ENCODE results near the gene ZNF862. TPM values are rescaled to one million over a fixed set of nuclear protein-coding genes. Genes with fewer than 3 reads are reported as not detected.
A peak's percentile ranks its signal among the peaks of the same experiment; 100 is the strongest.
"Not testable (repeated sequence)": the region's sequence is repeated elsewhere in the genome, so short reads cannot be mapped to it uniquely, and the experiment has no call there.

ZNF862 gene
- total RNA-seq, 1 donor from 2014 or later: 12.8 TPM

GRCh38 chr7:149822353-149822943, 15.7 kb upstream of the ZNF862 start:
- peak; percentile 73 for DNase-seq (ENCODE audit: low spot score)
- intact Hi-C loops (cut with DNase I): no loop called here

GRCh38 chr7:149823191-149823630, 15.0 kb upstream of the ZNF862 start:
- no peak for DNase-seq (ENCODE audit: low spot score)
- intact Hi-C loops (cut with DNase I): no loop called here

DNA sequence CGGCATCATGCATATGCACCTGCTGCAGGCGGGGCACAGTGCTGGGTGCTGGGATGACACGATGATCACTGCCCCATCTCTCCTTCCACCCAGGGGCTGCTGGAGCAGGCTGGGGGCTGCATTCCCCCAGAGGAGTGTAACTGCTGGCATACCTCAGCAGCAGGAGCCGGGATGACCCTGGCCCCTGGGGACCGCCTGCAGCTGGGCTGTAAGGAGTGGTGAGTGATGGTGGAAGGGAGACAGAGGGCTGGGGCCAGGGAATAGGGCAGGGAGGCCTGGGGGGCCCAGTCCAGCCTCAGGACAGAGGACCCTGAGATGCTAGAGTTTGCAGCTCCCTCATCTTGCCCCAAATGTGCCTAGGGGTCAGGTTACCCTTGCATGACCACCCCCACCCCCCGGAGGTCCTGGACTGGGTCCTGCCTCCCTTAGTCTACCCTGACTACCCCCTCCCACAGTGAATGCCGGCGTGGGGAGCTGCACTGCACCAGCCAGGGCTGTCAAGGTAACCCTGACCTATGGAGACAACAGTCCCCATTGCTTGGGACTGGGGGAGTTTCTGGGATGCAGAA, 14.5 kb upstream of the ZNF862 start:
- DNase-seq (ENCODE audit: low spot score): no peak
- intact Hi-C loops (cut with DNase I): no loop called here

DNA sequence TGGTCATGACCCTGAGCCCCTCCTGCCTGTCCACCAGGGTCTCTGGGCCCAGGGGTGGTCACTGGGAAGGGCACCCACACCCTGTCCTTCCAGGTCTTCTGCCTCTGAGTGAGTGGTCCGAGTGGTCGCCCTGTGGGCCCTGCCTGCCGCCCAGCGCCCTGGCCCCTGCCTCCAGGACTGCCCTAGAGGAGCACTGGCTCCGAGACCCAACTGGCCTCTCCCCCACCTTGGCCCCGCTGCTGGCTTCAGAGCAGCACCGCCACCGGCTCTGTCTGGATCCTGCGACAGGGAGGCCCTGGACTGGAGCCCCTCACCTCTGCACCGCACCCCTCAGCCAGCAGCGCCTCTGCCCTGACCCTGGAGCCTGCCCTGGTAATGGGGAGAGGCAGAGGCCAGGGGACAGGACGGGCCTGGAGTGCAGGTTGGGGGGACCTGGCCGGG, 13.9 kb upstream of the ZNF862 start:
- intact Hi-C loops (cut with DNase I): no loop called here
- DNase-seq (ENCODE audit: low spot score): no peak

DNA sequence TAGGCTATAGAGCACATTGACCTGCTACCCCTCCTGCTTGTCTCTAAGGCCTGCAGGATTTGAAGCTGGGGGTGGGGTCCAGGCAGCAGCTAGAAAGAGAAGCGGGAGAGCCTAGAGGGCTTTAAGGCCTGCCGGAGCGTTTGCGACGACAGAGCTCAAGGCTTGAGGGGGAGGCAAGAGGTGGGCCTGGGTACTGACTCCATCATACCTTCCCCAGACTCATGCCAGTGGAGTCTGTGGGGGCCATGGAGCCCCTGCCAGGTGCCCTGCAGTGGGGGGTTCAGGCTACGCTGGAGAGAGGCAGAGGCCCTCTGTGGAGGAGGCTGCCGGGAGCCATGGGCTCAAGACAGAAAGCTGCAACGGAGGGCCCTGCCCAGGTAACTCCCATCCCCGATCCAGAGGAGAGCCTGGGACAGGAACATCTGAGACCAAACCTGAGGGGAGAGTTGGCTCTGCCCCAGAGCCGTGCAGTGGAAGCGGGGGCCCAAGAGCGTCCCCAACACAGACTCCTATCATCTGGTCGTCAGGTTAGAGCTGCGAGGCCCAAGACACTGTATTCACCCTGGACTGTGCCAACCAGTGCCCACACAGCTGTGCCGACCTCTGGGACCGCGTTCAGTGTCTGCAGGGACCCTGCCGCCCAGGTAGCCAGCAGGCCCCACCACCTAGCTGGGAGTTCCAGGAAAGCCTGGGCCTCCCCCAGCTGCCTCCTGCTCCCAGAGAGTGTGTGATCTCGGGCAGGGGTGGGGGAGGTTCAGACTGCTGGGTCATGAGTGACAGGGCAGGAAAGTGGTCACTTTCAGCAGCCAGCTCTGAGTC, 13.2 kb upstream of the ZNF862 start:
- intact Hi-C loops (cut with DNase I): no loop called here
- peak; percentile 75 for DNase-seq (ENCODE audit: low spot score)

GRCh38 chr7:149825567-149826343, 12.4 kb upstream of the ZNF862 start:
- intact Hi-C loops (cut with DNase I): no loop called here
- peak; percentile 76 for DNase-seq (ENCODE audit: low spot score)

GRCh38 chr7:149826344-149827088, 11.7 kb upstream of the ZNF862 start:
- intact Hi-C loops (cut with DNase I): no loop called here
- DNase-seq (ENCODE audit: low spot score): peak; percentile 66

GRCh38 chr7:149827089-149827981, 10.8 kb upstream of the ZNF862 start:
- intact Hi-C loops (cut with DNase I): no loop called here
- no peak for DNase-seq (ENCODE audit: low spot score)

- intact Hi-C loops (cut with DNase I): no loop called here
- DNase-seq (ENCODE audit: low spot score): no peak
Observed at GRCh38 chr7:149828357-149829309, 9.5 kb upstream of the ZNF862 start.

DNA sequence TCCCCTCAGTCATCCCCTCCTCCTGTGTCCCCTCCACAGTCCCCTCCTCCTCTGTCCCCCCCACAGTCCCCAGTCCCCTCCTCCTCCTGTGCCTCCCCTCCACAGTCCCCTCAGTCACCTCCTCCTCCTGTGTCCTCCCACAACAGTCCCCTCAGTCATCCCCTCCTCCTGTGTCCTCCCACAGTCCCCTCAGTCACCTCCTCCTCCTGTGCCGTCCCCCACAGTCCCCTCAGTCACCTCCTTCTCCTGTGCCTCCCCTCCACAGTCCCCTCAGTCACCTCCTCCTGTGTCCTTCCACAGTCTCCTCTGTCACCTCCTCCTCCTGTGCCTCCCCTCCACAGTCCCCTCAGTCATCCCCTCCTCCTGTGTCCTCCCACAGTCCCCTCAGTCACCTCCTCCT, 7.6 kb upstream of the ZNF862 start:
- intact Hi-C loops (cut with DNase I); DNase-seq (ENCODE audit: low spot score): not testable (repeated sequence)

DNA sequence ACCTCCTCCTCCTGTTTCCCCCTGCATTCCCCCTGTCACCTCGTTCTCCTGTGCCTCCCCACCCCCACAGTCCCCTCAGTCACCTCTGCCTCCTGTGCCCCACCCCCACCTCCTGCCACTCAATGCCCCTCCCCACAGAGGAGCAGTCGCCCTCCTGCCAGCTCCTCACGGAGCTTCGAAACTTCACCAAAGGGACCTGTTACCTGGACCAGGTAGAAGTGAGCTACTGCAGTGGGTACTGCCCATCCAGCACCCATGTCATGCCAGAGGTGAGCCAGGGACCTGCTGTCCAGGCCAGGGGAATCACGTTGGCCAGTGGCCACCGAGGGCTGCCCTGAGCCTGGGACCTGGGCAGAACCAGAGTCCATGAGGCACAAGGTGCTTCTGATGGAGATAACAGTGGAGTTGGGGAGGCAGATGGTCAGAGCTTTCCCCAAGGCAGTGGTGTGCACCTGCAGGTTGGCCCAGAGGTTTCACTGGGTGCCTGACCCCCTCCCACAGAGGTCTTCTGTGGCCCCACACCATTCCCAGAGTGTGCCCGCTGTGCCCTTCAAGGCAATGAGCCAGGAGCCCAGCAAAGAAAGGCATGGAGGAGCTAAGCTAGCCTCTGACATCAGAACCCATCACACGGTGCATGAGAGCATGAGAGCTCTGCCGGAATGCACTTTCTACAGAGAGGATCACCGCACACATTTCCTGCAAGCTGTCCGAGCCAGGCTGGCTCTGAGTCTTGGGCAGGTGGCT, 7.0 kb upstream of the ZNF862 start:
- DNase-seq (ENCODE audit: low spot score): no peak
- intact Hi-C loops (cut with DNase I): no loop called here

GRCh38 chr7:149831741-149832219, 6.4 kb upstream of the ZNF862 start:
- no peak for DNase-seq (ENCODE audit: low spot score)
- intact Hi-C loops (cut with DNase I): no loop called here

DNA sequence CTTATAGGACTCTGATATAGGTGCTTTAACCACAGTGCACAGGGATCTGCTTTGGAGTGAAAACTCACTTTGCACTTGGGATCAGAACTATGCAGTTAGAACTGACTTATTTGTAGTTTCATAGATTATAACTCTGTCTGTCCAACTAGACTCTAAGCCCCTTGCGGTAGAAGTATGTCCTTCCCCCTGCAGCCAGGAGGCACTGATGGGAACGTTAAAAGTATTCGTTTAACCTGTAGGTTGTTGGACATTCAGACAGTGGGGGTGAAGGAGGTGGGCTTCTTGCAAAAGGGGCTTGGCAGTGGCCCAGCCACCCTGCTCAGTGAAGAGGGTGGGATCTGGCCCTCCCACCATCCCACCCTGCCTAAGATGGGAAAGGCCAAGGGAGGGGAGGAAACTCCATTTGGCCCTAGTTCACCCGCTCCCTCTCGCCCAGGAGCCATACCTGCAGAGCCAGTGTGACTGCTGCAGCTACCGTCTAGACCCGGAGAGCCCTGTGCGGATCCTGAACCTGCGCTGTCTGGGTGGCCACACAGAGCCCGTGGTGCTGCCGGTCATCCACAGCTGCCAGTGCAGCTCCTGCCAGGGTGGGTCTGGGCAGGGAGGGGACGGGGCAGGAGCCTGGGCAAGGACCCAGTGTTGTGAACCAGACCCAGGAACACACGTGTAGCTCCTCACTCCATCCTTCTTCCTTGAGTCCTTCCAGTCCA, 5.7 kb upstream of the ZNF862 start:
- intact Hi-C loops (cut with DNase I): no loop called here
- no peak for DNase-seq (ENCODE audit: low spot score)

DNA sequence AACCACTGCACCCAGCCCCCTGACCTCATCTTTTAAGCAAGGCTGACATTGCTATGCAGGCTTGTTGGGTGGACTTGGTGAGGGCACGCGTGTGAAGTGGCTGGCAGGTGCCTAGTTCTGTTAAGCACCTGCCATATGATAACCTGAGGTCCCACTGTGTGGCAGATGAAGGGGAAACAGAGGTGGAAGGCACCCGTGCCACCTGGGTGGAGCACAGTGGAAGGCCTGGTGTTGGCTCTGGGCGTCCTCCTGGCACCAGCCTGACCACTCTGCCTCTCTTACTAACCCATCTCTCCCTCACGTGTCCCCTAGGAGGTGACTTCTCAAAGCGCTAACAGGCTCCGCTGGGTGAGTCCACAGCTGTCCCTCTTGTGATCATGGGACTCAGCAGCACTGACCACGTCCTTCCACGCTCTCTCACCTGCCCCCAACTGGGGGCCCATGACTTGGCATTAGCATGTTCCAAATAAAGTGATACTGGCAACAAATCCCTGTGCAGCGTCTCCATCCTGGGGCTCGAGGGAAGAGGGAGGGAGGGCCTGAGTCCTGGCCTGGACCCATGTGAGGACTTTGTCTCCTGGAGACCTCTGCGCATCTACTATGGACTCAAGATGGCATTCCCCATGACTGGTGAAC, 4.6 kb upstream of the ZNF862 start:
- intact Hi-C loops (cut with DNase I): no loop called here
- no peak for DNase-seq (ENCODE audit: low spot score)

GRCh38 chr7:149834601-149835000, 3.6 kb upstream of the ZNF862 start:
- no peak for DNase-seq (ENCODE audit: low spot score)
- intact Hi-C loops (cut with DNase I): no loop called here

Data from cardiac septum (tissue), 1 donor.